Measurements from ENCODE around the gene APOO.

GRCh38 chrX:23785580-23785979, 122.2 kb downstream of the APOO start:
- TF ChIP-seq CTCF (IDR thresholded peaks at IDR 0.05) (no peak), ZFX (IDR thresholded peaks at IDR 0.05; ENCODE audit: borderline replicate concordance) (no peak)
